GM19452 (cell line): ENCODE measurements around the gene EVI5L.
"Not testable (repeated sequence)": the region's sequence is repeated elsewhere in the genome, so short reads cannot be mapped to it uniquely, and the experiment has no call there.

ENCODE experiments used
- ATAC-seq: cut with Tn5 transposase; IDR thresholded peaks from one replicate; pipeline ENCODE4 v1.9.1; 2021; ENCODE audit not compliant: unreplicated experiment

The EVI5L gene

DNA sequence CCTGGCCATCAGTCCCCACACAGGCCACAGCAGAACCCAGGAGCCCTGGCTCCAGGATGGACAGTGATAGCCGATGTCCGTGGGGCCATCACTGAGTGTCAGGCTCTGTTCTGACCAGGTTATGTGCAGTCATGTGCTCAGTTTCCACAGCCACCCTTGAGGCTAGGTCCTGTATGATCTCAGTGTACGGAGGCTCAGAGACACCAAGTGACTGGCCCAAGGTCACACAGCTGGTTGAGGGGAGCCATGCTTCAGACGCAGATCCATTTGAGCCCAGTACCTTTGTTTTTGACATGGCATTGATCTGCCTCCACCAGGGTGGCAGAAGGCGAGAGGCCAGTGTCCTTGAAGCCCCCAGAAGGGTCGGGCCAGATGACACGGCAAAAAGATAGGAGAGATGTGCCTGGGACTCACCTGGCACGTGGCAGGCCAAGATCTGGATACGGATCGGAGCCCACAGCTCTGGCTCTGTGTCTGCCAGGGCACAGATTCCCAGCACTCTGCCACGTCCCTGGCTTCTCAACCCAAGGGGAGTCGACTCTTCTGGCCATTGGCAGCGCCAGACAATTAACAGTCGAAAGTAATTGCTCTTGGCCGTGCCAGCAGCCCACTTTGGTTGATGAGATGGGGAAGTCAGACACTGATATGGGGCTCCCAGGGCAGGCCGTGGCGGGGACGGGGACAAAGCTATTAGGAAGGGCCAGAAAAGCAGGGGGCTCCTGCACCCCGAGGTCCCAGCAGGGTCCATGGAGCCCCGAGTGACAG lies 15.6 kb downstream of the EVI5L start:
- ATAC-seq: no peak

DNA sequence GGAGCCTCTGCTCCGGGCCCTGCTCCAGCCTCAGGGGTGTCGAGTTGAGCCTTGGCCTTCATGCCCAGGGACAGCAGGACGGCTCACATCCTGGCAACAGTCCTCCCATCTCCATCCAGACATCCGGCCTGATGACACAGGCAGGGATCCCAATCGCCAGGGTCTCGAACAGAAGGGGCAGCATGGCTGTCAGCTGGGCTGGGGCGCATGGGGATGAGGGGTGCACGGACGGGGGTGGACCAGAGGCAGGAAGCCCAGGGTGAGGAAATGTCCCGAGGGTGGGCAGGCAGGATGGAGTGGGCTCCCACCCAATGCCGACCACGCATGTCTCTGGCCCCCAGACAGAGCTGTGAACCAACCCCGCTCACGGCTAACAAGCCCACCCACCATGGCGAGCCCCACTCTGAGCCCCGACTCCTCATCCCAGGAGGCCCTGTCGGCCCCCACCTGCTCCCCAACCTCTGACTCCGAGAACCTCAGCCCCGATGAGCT lies 16.2 kb downstream of the EVI5L start:
- no peak for ATAC-seq

GRCh38 chr19:7847664-7848063 lies 17.6 kb downstream of the EVI5L start:
- no peak for ATAC-seq

DNA sequence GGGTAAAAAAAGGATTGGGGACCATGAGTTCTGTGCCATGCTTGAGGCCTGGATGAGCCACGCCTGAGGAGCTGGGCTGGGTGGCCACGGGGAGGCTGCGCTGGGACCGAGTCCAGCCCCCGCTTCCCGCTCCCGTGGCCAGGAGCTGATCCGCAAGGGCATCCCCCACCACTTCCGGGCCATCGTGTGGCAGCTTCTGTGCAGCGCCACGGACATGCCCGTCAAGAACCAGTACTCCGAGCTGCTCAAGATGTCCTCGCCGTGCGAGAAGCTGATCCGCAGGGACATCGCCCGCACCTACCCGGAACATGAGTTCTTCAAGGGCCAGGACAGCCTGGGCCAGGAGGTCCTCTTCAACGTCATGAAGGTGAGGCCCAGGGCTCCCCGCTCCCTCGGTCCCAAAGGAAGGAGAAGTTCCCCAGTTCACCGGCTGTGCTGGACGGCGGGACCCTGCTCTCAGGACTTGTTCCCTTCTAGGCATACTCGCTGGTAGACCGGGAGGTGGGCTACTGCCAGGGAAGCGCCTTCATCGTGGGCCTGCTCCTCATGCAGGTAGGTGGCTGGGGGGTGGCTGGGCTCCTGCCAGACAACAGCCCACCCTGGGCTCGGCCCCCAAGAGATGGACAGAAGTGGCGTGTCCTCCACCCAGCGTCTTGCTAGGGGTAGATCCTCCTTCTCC lies 18.9 kb downstream of the EVI5L start:
- no peak for ATAC-seq

- ATAC-seq: no peak
These were observed 19.6 kb downstream of the EVI5L start for GRCh38 chr19:7849631-7849999.

DNA sequence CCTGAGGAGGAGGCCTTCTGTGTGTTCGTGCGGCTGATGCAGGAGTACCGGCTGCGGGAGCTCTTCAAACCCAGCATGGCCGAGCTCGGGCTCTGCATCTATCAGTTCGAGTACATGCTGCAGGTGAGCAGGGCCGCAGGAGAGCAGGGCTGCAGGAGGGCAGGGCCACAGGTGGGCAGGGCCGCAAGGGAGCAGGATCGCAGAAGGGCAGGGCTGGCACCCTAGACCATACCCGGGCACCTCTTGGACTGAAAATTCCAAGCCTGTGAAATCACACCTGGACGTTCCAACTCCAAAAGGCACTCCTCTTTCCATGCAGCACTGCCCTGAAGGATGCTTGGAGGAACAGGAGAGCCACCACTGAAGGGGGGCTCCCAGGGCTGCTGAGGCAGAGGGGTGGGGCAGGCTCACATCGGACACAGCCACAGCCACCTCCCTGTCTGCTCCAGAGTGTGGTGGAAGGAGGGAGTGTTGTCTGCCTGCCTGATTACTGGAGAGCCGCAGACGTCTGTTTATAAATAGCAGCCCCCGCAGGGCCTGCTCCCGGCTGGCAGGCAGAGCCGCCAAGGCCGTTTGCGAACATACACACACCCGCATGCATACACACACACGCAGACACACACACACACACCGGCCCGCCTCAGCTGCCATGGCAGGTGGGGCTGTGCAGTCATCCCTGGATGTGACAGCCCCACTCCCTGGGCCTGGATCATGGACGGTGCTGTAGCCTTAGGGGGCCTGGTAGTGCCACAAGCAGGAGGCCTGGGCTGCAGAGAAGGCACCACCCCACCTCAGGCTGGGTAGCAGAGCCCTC lies 20.2 kb downstream of the EVI5L start:
- no peak for ATAC-seq

DNA sequence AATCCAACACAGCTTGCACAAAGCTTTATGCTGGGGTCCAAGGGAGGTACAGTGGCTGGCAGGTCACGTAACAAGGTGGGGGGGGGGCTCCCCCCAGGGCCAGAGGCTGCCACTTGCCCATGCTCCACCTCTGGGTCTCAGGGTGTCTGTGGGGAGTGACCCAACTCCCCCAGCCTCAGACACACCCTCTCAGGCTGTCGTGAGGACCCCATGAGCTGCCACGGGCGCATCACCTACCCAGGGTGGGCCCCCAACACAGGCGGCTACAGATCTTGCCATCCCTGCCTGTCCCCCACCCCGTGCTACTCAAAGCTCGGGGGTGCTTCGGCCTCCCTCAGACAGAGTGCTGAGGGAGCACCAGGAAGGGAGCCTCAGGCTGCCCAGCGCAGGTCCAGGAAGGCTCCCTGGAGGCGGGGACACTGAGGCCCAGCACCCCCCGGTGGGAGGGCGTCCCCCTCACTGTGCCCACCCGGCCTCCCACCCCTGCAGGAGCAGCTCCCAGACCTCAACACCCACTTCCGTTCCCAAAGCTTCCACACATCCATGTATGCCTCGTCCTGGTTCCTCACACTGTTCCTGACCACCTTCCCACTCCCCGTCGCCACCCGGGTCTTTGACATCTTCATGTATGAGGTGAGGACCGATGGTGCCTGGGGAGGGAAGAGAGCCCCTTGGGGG lies 21.1 kb downstream of the EVI5L start:
- no peak for ATAC-seq

DNA sequence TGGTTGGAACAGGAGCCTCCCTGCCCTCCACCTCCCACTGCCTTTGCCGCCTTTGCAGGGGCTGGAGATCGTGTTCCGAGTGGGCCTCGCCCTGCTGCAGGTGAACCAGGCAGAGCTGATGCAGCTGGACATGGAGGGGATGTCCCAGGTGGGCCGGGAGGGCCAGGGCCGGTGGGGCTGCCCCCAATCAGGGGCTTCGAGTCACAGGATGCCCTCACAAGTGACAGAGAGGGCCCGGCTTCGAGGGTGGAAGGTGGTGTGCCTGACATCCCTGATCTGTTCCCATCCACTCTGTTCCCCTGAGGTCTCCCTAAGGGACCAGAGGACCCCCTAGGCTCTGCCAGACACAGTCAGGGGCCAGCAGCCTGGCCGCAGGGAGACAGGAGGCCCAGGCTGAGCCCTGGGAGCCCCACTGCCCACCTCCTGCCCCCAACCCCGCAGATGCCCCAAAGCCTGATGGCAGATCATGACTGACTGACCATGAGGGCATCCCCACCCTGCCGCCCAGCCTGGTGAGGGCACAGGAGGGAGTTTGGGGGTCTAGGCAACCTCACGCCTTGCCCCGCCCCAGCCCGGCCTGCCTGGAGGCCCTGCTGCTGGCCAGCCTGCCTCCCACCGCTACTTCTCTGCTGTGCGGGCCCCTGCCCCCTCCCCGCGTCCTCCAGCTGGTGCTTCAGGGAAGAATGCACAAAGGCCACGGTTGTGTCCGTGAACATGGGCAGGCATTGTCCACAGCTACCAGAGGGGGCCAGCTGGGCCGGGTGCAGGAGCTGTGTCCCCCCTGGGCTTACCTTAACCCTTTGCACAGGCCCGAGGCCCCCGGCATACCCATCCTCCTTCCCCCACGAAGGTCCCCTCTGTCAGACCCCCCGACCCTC lies 21.8 kb downstream of the EVI5L start:
- no peak for ATAC-seq

DNA sequence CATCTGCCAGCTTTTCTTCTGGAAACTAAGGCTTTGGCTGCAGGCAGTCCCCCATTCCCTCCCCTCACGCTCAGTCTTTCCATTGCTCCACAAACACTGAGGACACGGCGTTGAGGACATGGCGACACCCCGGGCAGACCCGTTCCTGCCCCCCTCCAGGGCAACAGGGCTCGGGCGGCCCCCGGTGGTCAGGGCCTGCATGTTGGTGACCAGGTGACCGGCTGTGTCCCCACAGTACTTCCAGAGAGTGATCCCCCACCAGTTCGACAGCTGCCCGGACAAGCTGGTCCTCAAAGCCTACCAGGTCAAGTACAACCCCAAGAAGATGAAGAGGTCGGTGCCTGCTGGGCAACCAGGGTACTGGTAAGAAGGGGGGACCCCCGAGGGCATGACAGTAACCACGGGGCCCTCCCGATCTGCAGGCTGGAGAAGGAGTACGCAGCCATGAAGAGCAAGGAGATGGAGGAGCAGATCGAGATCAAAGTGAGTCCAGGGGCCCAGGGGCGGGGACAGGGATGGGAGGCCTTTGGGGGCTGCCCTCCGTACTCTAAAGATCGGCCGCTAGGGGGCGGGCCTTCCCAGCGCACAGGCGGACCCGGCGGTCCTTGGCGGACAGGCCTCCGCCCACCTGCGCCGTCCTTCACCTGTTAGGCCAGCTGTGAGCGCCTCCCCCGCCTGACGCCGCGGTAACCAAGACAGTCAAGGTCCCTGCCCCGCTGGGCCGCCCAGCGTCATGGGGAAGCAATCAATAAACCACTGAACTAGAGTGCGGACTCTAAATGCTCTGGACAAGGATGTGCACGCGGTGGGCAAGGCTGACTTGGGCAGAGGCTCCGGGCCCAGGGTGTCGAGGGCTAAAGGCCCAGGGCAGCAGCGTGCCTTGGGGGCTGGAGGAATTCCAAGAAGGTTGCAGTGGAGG lies 23.1 kb downstream of the EVI5L start:
- ATAC-seq: no peak

- no peak for ATAC-seq
These were observed 23.7 kb downstream of the EVI5L start for GRCh38 chr19:7853770-7854128.

DNA sequence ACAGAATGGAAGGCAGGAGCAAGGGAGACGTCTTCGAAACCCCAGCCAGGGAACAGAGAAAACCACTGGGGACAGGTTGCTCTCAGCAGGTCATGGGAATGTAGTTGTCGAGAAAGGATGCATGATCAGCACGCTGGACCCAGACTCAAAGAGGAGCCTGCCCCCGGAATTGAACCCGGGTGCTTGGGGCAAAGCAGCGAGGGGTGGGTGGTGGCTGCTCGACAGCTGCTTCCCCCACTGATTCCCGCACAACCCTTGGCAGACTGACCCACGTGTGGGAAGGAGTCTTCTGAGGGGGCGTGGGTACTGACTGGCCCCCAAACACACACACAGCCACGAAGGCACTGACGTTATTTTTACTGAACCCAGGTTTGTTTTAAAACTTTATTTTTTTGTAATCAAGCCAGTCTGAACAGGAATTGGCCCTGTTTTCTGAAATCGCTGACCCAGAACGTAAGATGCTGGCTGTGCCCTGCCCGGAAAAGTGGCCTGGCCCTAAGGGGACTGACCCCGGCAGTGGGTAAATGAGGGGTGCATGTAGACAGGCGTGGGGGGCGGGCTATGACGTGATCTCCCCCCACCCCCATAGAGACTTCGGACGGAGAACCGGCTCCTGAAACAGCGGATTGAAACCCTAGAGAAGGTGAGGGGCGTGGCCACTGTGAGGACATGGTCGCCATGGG lies 25.5 kb downstream of the EVI5L start:
- no peak for ATAC-seq

- ATAC-seq: no peak
These were observed 26.1 kb downstream of the EVI5L start for GRCh38 chr19:7856109-7856591.

- no peak for ATAC-seq
These were observed 27.0 kb downstream of the EVI5L start for GRCh38 chr19:7856679-7857663.

DNA sequence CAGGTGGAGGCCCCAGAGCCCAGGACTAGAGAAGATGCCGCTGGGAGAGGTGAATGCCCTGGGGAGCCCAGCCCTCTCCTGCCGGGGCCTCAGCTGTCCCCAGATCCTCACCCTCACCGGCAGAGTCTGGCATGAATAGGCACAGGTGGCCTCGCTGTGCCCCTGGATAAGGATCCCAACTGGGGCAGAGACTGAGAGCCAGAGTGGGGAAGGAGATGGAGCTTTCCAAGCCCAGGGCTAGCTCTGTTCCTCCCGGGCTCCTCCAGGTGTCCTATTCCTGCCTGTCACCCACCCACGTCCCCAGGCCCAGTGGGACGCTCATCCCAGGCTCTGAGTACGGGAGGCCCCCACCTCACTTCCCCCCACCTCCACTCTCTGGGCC lies 27.7 kb downstream of the EVI5L start:
- no peak for ATAC-seq

DNA sequence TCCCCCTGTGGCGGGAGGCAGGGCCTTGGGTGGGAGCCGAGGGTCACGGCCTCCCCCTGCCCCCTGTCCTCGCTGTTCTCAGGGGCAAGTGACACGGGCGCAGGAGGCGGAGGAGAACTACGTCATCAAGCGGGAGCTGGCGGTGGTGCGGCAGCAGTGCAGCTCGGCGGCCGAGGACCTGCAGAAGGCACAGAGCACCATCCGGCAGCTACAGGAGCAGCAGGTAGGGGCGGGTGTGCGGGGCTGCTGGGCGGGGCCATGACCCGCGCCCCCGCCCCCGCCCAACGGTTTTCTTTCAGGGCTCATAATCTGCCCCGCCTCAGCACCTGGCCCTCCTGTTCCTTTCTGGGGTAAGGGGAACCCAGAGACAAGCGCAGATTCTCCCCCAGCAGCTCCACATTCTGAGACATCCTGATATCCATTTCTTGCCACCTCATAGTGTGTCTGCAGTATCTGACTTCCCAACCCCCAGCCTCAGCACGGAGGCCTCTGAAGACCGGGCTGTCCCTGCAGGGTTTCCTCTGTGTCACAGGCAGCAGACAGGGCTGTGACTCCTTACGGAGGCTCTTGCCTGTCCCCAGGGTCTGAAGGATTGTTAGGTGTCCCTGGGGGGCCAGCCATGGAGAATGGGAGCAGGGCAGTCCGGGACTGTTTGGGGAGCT lies 28.2 kb downstream of the EVI5L start:
- no peak for ATAC-seq

DNA sequence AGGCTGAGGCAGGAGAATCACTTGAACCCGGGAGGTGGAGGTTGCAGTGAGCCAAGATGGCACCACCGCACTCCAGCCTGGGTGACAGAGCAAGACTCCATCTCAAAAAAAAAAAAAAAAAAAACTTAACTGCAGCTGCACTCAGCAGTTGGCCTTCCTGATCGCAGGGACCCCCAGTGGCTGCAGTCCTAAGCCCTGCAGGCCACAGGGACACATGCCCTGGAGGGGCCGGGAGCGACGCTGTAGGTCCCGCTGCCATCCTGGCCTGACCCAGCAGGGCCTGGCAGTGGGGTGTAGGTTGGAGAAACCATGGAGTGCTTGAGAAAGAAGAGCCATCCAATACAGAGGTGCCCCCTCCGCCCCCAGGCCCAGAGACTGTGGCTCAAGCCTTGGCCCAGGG lies 29.1 kb downstream of the EVI5L start:
- not testable (repeated sequence) for ATAC-seq
